ENCODE results near the gene NDUFA9.

Gene NDUFA9

GRCh38 chr12:4607056-4607455 is 41.9 kb upstream of the NDUFA9 start:
- no peak overlapping the region for H3K27ac ChIP-seq (ENCODE audit: low read depth, low read length)
- H2BK5ac ChIP-seq (ENCODE audit: low read depth, low read length, poor library complexity), result no peak overlapping the region
- DNase-seq, result no peak
- no CpG with 5 or more reads among the region's 3 CpGs for WGBS (ENCODE audit: extremely low coverage, insufficient coverage, insufficient read length)
- no peaks in the 10 kb centered on the region for H3K9me3 ChIP-seq (ENCODE audit: insufficient read depth, low read depth, low read length)
- H3K4me1 ChIP-seq (ENCODE audit: control insufficient read depth in 1 of 2, insufficient read depth in 2 of 2, low read length in 2 of 2), result no peaks in the 10 kb centered on the region
- no peak overlapping the region for H2BK12ac ChIP-seq (ENCODE audit: low read length)
- no peaks in the 10 kb centered on the region for H3K79me1 ChIP-seq (ENCODE audit: low read length)
- H3K79me2 ChIP-seq (ENCODE audit: control insufficient read depth, insufficient read depth, low read length, poor library complexity), result peaks cover 2% of the 10 kb centered on the region
- no peak overlapping the region for H3K9ac ChIP-seq (ENCODE audit: low read length)
- H2BK120ac ChIP-seq (ENCODE audit: insufficient read depth, low read length, poor library complexity), result no peak overlapping the region
- H3K4ac ChIP-seq (ENCODE audit: low read depth, low read length), result no peak overlapping the region
- peaks cover 0 to 5% of the 10 kb centered on the region in 2 experiments for H3K36me3 ChIP-seq (ENCODE audit: control insufficient read depth in 1 of 2, insufficient read depth in 2 of 2, low read length in 2 of 2)
- no peak overlapping the region for H4K91ac ChIP-seq (ENCODE audit: low read depth, low read length)
- H4K12ac ChIP-seq (ENCODE audit: low read depth, low read length), result no peak overlapping the region
- no peak overlapping the region for H3K4me2 ChIP-seq (ENCODE audit: low read length)
- H2AK5ac ChIP-seq (ENCODE audit: low read length), result no peak overlapping the region
- no peak overlapping the region for H3K18ac ChIP-seq (ENCODE audit: low read length)
- no peak overlapping the region for H3K14ac ChIP-seq (ENCODE audit: low read length)
- no peaks in the 10 kb centered on the region for H3K27me3 ChIP-seq (ENCODE audit: insufficient read depth, low read length)
- no peak overlapping the region for H3K23ac ChIP-seq (ENCODE audit: low read length)
- H2AFZ ChIP-seq (ENCODE audit: insufficient read depth, low read length, poor library complexity), result no peak overlapping the region
- no peak overlapping the region for H4K8ac ChIP-seq (ENCODE audit: low read depth, low read length)
- H3K4me3 ChIP-seq (ENCODE audit: low read depth, low read length), result no peak overlapping the region

DNA sequence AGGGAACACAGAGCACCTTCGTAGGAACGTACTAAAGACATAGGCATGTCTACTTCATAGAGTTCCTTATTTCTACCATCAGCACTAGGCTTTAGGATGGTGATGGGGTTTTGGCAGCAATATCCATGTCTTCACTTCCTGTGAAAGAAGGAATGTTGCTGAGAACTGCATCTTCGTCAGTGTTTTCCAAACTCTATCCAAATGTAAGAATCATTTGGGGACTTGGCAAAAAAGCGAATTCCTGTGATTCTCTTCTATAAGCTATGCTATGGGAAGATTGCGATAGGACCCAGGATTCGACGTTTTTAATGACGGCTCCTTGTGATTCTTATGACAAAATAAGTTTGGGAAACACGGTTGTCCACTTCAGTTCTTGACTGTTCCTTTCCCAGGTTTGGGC is 39.8 kb upstream of the NDUFA9 start:
- Histone ChIP-seq H3K27me3 (ENCODE audit: insufficient read depth, low read length) (no peaks in the 10 kb centered on the region), H3K23ac (ENCODE audit: low read length) (no peak overlapping the region), H3K4me2 (ENCODE audit: low read length) (no peak overlapping the region), H3K4ac (ENCODE audit: low read depth, low read length) (no peak overlapping the region), H3K9ac (ENCODE audit: low read length) (no peak overlapping the region), H2AFZ (ENCODE audit: insufficient read depth, low read length, poor library complexity) (no peak overlapping the region), H3K14ac (ENCODE audit: low read length) (no peak overlapping the region), H4K8ac (ENCODE audit: low read depth, low read length) (no peak overlapping the region), H2AK5ac (ENCODE audit: low read length) (no peak overlapping the region), H2BK12ac (ENCODE audit: low read length) (no peak overlapping the region), H2BK5ac (ENCODE audit: low read depth, low read length, poor library complexity) (no peak overlapping the region), H3K79me2 (ENCODE audit: control insufficient read depth, insufficient read depth, low read length, poor library complexity) (peaks cover 2% of the 10 kb centered on the region), H3K9me3 (ENCODE audit: insufficient read depth, low read depth, low read length) (no peaks in the 10 kb centered on the region), H3K27ac (ENCODE audit: low read depth, low read length) (no peak overlapping the region), H3K4me3 (ENCODE audit: low read depth, low read length) (no peak overlapping the region), H3K36me3 (ENCODE audit: control insufficient read depth in 1 of 2, insufficient read depth in 2 of 2, low read length in 2 of 2) (peaks cover 2 to 11% of the 10 kb centered on the region in 2 experiments), H2BK120ac (ENCODE audit: insufficient read depth, low read length, poor library complexity) (no peak overlapping the region), H4K12ac (ENCODE audit: low read depth, low read length) (no peak overlapping the region), H3K4me1 (ENCODE audit: control insufficient read depth in 1 of 2, insufficient read depth in 2 of 2, low read length in 2 of 2) (no peaks in the 10 kb centered on the region), H3K79me1 (ENCODE audit: low read length) (no peaks in the 10 kb centered on the region), H4K91ac (ENCODE audit: low read depth, low read length) (no peak overlapping the region), H3K18ac (ENCODE audit: low read length) (no peak overlapping the region)
- no CpG with 5 or more reads among the region's 9 CpGs for WGBS (ENCODE audit: extremely low coverage, insufficient coverage, insufficient read length)
- no peak for DNase-seq

DNA sequence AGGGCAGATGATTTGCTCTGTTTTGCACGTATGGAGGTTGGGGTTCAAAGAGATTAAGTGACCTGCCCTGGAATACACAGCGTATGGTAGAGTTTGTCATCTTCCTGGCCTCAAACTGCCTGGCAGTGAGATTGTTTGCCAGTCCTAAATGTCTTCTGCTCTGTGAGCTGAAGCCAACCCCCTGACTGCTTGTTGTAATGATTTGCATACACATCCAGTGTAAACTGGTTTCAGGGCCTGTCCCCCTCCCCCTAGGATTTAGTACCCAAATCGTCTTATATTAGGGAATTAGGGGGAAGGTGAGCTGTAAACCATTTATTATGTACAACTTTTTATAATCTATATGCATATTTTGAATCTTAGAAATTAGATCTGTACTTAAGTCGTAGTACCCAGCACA is 38.4 kb upstream of the NDUFA9 start:
- Histone ChIP-seq H3K27ac (ENCODE audit: low read depth, low read length) (no peak overlapping the region), H3K4me2 (ENCODE audit: low read length) (no peak overlapping the region), H3K79me1 (ENCODE audit: low read length) (no peaks in the 10 kb centered on the region), H3K4ac (ENCODE audit: low read depth, low read length) (no peak overlapping the region), H3K36me3 (ENCODE audit: control insufficient read depth in 1 of 2, insufficient read depth in 2 of 2, low read length in 2 of 2) (peaks cover 3 to 13% of the 10 kb centered on the region in 2 experiments), H3K27me3 (ENCODE audit: insufficient read depth, low read length) (no peaks in the 10 kb centered on the region), H3K4me3 (ENCODE audit: low read depth, low read length) (no peak overlapping the region), H3K79me2 (ENCODE audit: control insufficient read depth, insufficient read depth, low read length, poor library complexity) (no peaks in the 10 kb centered on the region), H2AK5ac (ENCODE audit: low read length) (no peak overlapping the region), H3K23ac (ENCODE audit: low read length) (no peak overlapping the region), H3K4me1 (ENCODE audit: control insufficient read depth in 1 of 2, insufficient read depth in 2 of 2, low read length in 2 of 2) (no peaks in the 10 kb centered on the region), H2BK120ac (ENCODE audit: insufficient read depth, low read length, poor library complexity) (no peak overlapping the region), H4K91ac (ENCODE audit: low read depth, low read length) (no peak overlapping the region), H3K9me3 (ENCODE audit: insufficient read depth, low read depth, low read length) (no peaks in the 10 kb centered on the region), H2BK5ac (ENCODE audit: low read depth, low read length, poor library complexity) (no peak overlapping the region), H3K14ac (ENCODE audit: low read length) (no peak overlapping the region), H2AFZ (ENCODE audit: insufficient read depth, low read length, poor library complexity) (no peak overlapping the region), H3K18ac (ENCODE audit: low read length) (no peak overlapping the region), H4K8ac (ENCODE audit: low read depth, low read length) (no peak overlapping the region), H2BK12ac (ENCODE audit: low read length) (no peak overlapping the region), H3K9ac (ENCODE audit: low read length) (no peak overlapping the region), H4K12ac (ENCODE audit: low read depth, low read length) (no peak overlapping the region)
- no CpG with 5 or more reads among the region's 4 CpGs for WGBS (ENCODE audit: extremely low coverage, insufficient coverage, insufficient read length)
- no peak for DNase-seq

DNA sequence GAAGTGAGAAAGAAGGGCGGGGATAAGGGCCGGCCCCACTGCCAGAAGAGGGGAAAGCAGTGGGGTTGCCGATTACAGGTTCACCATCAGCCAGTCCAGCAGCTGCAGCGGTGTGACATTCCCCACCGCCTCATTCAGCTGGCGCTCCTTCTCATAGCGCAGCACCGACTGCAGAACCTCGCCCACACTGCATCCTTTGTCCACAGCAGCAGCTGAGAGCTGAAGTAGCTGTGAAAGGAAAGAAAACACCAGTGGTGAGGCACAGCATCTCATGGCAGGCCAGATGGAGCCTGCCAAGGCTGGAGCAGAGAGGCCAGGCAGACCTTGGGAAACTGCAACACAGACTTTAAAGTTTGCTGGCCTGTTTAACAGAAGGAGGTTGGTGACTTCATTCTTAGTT is 33.2 kb upstream of the NDUFA9 start:
- no peak overlapping the region for H3K27ac ChIP-seq (ENCODE audit: low read depth, low read length)

More for the DNA sequence above, 33.2 kb upstream of the NDUFA9 start:
- Histone ChIP-seq H3K27me3 (ENCODE audit: insufficient read depth, low read length) (no peaks in the 10 kb centered on the region), H2AK5ac (ENCODE audit: low read length) (no peak overlapping the region), H3K4me3 (ENCODE audit: low read depth, low read length) (no peak overlapping the region), H2BK5ac (ENCODE audit: low read depth, low read length, poor library complexity) (no peak overlapping the region), H2AFZ (ENCODE audit: insufficient read depth, low read length, poor library complexity) (no peak overlapping the region), H2BK12ac (ENCODE audit: low read length) (no peak overlapping the region), H3K79me2 (ENCODE audit: control insufficient read depth, insufficient read depth, low read length, poor library complexity) (no peaks in the 10 kb centered on the region), H4K8ac (ENCODE audit: low read depth, low read length) (no peak overlapping the region), H4K91ac (ENCODE audit: low read depth, low read length) (no peak overlapping the region), H3K9me3 (ENCODE audit: insufficient read depth, low read depth, low read length) (no peaks in the 10 kb centered on the region), H3K36me3 (ENCODE audit: control insufficient read depth in 1 of 2, insufficient read depth in 2 of 2, low read length in 2 of 2) (peaks cover 5 to 8% of the 10 kb centered on the region in 2 experiments), H3K9ac (ENCODE audit: low read length) (no peak overlapping the region), H3K4me1 (ENCODE audit: control insufficient read depth in 1 of 2, insufficient read depth in 2 of 2, low read length in 2 of 2) (no peaks in the 10 kb centered on the region), H3K14ac (ENCODE audit: low read length) (no peak overlapping the region), H3K23ac (ENCODE audit: low read length) (no peak overlapping the region), H2BK120ac (ENCODE audit: insufficient read depth, low read length, poor library complexity) (no peak overlapping the region), H3K4ac (ENCODE audit: low read depth, low read length) (no peak overlapping the region), H3K79me1 (ENCODE audit: low read length) (no peaks in the 10 kb centered on the region), H3K4me2 (ENCODE audit: low read length) (no peak overlapping the region), H3K18ac (ENCODE audit: low read length) (no peak overlapping the region), H4K12ac (ENCODE audit: low read depth, low read length) (no peak overlapping the region)
- no CpG with 5 or more reads among the region's 9 CpGs for WGBS (ENCODE audit: extremely low coverage, insufficient coverage, insufficient read length)
- no peak for DNase-seq

Data from trophoblast cell (in vitro differentiated cells and primary cell).